Vagina (tissue), 2 donors: Measurements from ENCODE around the gene CPT1A.

Experiments used
- POLR2AphosphoS5 ChIP-seq, 2 donors: sonication (generic); formaldehyde crosslinking; IDR thresholded peaks; one replicate each; pipeline ENCODE4 v1.9.0; 2017; ENCODE audit warnings: antibody characterized with exemption in 2 of 2, mild to moderate bottlenecking in 2 of 2, low read depth in 1 of 2; ENCODE audit not compliant: insufficient read depth in 1 of 2
- TF ChIP-seq, protein P1 (sequence below), 3 experiments: fragments of 450-650 bp in 2 of 3; fragments of 200-600 bp in 1 of 3; sonication (generic) in 1 of 3; IDR thresholded peaks; one replicate each; pipeline ENCODE4 v1.5.1; 2017 to 2019; ENCODE audit warnings: antibody characterized with exemption in 3 of 3, mild to moderate bottlenecking in 2 of 3, moderate library complexity in 2 of 3

DNA sequence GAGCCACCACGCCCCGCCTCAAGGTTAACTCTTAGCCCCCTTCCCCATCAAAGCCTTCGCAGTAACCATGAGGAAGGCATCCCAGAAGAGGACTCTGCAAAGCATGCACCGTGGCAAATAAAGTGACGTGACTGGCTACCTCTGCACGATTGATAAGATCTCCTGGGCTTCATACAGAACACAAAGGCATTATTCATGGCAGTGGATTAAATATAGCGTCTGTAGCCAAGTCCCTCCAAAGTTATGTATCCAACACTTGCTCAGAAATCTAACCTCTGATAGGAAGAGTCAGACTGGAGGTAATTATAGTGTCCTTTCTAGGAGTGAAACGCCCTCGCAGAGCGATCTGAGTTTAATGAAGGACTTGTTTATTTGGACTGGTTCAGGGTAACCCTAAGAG, 22.4 kb downstream of the CPT1A start:
- TF ChIP-seq, protein P1, sequence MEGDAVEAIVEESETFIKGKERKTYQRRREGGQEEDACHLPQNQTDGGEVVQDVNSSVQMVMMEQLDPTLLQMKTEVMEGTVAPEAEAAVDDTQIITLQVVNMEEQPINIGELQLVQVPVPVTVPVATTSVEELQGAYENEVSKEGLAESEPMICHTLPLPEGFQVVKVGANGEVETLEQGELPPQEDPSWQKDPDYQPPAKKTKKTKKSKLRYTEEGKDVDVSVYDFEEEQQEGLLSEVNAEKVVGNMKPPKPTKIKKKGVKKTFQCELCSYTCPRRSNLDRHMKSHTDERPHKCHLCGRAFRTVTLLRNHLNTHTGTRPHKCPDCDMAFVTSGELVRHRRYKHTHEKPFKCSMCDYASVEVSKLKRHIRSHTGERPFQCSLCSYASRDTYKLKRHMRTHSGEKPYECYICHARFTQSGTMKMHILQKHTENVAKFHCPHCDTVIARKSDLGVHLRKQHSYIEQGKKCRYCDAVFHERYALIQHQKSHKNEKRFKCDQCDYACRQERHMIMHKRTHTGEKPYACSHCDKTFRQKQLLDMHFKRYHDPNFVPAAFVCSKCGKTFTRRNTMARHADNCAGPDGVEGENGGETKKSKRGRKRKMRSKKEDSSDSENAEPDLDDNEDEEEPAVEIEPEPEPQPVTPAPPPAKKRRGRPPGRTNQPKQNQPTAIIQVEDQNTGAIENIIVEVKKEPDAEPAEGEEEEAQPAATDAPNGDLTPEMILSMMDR (IDR thresholded peaks at IDR 0.05) = no peak
- TF ChIP-seq POLR2AphosphoS5 (IDR thresholded peaks at IDR 0.05; ENCODE audit: insufficient read depth in 1 of 2, low read depth in 1 of 2) = no peak
